ENCODE data around the gene TMCO6.

GRCh38 chr5:140630292-140631035, 8.8 kb upstream of the TMCO6 start:
- no peak for TF ChIP-seq POLR2A (IDR thresholded peaks at IDR 0.05; ENCODE audit: low read depth, low read length)
- no peak for TF ChIP-seq PAX5 (IDR thresholded peaks at IDR 0.05; ENCODE audit: insufficient read depth, low read length, severe bottlenecking)
- no peak for TF ChIP-seq POLR2AphosphoS5 (IDR thresholded peaks at IDR 0.05; ENCODE audit: low read depth, low read length)
- TF ChIP-seq POU2F2 (IDR thresholded peaks at IDR 0.05; ENCODE audit: low read depth, low read length): no peak
- TF ChIP-seq TAF1 (IDR thresholded peaks at IDR 0.05; ENCODE audit: low read depth, low read length): no peak
